MM.1S (cell line): ENCODE measurements around the gene GDPD5.

Source experiments
- CTCF ChIP-seq: fragments of 300-600 bp; sonication (generic); IDR thresholded peaks from 2 replicates; pipeline ENCODE4 v1.5.1; 2016; ENCODE audit warnings: antibody characterized with exemption, low read length, mixed read lengths
- EZH2 ChIP-seq: fragments of 300-600 bp; sonication (generic); optimal IDR thresholded peaks from 2 replicates; pipeline ENCODE3; 2017; ENCODE audit warnings: low read depth, mild to moderate bottlenecking, antibody characterized with exemption, low read length, mixed read lengths

- TF ChIP-seq CTCF (no peak), EZH2 (no peak)
Measured at GRCh38 chr11:75571625-75572024, 45.9 kb upstream of the GDPD5 start.
